Choroid plexus epithelial cell (primary cell): ENCODE measurements around the gene PLGRKT.
A peak's percentile ranks its signal among the peaks of the same experiment; 100 is the strongest.

Source experiments
- DNase-seq: peaks from one replicate; pipeline ENCODE4 v3.0.0-alpha.2; 2010; ENCODE audit warnings: low read depth
- H3K4me3 ChIP-seq: 2 replicates; pipeline ENCODE4 v1.5.1; 2011; ENCODE audit warnings: low read depth, mild to moderate bottlenecking, control low read depth, low read length, moderate library complexity
- CTCF ChIP-seq: conservative IDR thresholded peaks from 2 replicates; pipeline ENCODE4 v1.5.1; 2011; ENCODE audit warnings: low read depth, mild to moderate bottlenecking, control low read depth, inconsistent platforms, low read length, moderate library complexity

PLGRKT gene

GRCh38 chr9:5428794-5429528 lies 8.8 kb downstream of the PLGRKT start:
- no peak overlapping the region for H3K4me3 ChIP-seq
- TF ChIP-seq CTCF = peak; percentile 37
- DNase-seq = no peak

- H3K4me3 ChIP-seq = no peak overlapping the region
- DNase-seq = no peak
- TF ChIP-seq CTCF = no peak
These were observed 9.6 kb downstream of the PLGRKT start for GRCh38 chr9:5428172-5428571.

- TF ChIP-seq CTCF = no peak
These were observed 10.7 kb downstream of the PLGRKT start for GRCh38 chr9:5427005-5427404.

GRCh38 chr9:5425006-5425628 lies 12.6 kb downstream of the PLGRKT start:
- TF ChIP-seq CTCF = peak; percentile 51
- no peak overlapping the region for H3K4me3 ChIP-seq
- peak; percentile 48 for DNase-seq

More at GRCh38 chr9:5427005-5427404, 10.7 kb downstream of the PLGRKT start:
- no peak overlapping the region for H3K4me3 ChIP-seq
- no peak for DNase-seq

GRCh38 chr9:5422276-5422675 lies 15.4 kb downstream of the PLGRKT start:
- DNase-seq = peak; percentile 42
- no peak for TF ChIP-seq CTCF

GRCh38 chr9:5421163-5421562 lies 16.6 kb downstream of the PLGRKT start:
- DNase-seq = no peak
- TF ChIP-seq CTCF = no peak
- no peak overlapping the region for H3K4me3 ChIP-seq

More at GRCh38 chr9:5422276-5422675, 15.4 kb downstream of the PLGRKT start:
- H3K4me3 ChIP-seq = no peak overlapping the region

GRCh38 chr9:5419987-5420386 lies 17.7 kb downstream of the PLGRKT start:
- DNase-seq = no peak
- no peak for TF ChIP-seq CTCF
- no peak overlapping the region for H3K4me3 ChIP-seq
